SJSA1 (cell line): Measurements from ENCODE around the gene CARD14. TPM values are rescaled to one million over a fixed set of nuclear protein-coding genes. Genes with fewer than 3 reads are reported as not detected.
A peak's percentile ranks its signal among the peaks of the same experiment; 100 is the strongest.

Experiments used
- DNase-seq, 2 experiments: peaks; one replicate each; pipeline ENCODE4 v3.0.0-alpha.2; 2015 to 2020; ENCODE audit warnings: low spot score in 2 of 2, low read depth in 1 of 2
- H3K27ac ChIP-seq: fragments of 250-450 bp; sonication (Bioruptor Pico); 2 replicates; pipeline ENCODE4 v1.5.1; 2020; ENCODE audit warnings: mild to moderate bottlenecking, moderate library complexity
- H3K27me3 ChIP-seq: fragments of 250-450 bp; sonication (Bioruptor Pico); replicated peaks from 2 replicates; pipeline ENCODE4 v1.5.1; 2020; ENCODE audit warnings: mild to moderate bottlenecking, moderate library complexity
- H3K36me3 ChIP-seq: fragments of 250-450 bp; sonication (Bioruptor Pico); 2 replicates; pipeline ENCODE4 v1.5.1; 2020; ENCODE audit warnings: mild to moderate bottlenecking
- H3K4me1 ChIP-seq: fragments of 250-450 bp; sonication (Bioruptor Pico); replicated peaks from 2 replicates; pipeline ENCODE4 v1.6.1; 2021; ENCODE audit warnings: mild to moderate bottlenecking
- H3K4me3 ChIP-seq: fragments of 250-450 bp; sonication (Bioruptor Pico); 2 replicates; pipeline ENCODE4 v1.5.1; 2020; ENCODE audit warnings: mild to moderate bottlenecking
- H3K9me3 ChIP-seq: fragments of 250-450 bp; sonication (Bioruptor Pico); replicated peaks from 2 replicates; pipeline ENCODE4 v1.5.1; 2020; ENCODE audit warnings: mild to moderate bottlenecking
- total RNA-seq: library from RNA; depleted of rRNA; stranded (reverse); fragments of >200 nt; shearing (Covaris generic); gene quantifications from 2 replicates; pipeline ENCODE4 v1.2.3, GENCODE V29; 2014

Gene CARD14
- total RNA-seq, 1 experiment from 2014 or later = not detected

GRCh38 chr17:80160536-80160935 lies 9.3 kb upstream of the CARD14 start:
- DNase-seq = no peak
- Histone ChIP-seq H3K9me3 (peaks cover 6% of the 10 kb centered on the region; the same call in 1 of the 2 replicates), H3K4me3 (no peak overlapping the region), H3K4me1 (no peaks in the 10 kb centered on the region), H3K27me3 (peaks cover 7% of the 10 kb centered on the region; the same call in 1 of the 2 replicates), H3K27ac (no peak overlapping the region), H3K36me3 (no peaks in the 10 kb centered on the region)

- Histone ChIP-seq H3K27ac (no peak overlapping the region), H3K36me3 (no peaks in the 10 kb centered on the region), H3K9me3 (no peaks in the 10 kb centered on the region), H3K4me3 (no peak overlapping the region), H3K4me1 (no peaks in the 10 kb centered on the region), H3K27me3 (peaks cover 7% of the 10 kb centered on the region; the same call in 1 of the 2 replicates)
- no peak for DNase-seq
Observed at GRCh38 chr17:80163336-80163735, 6.5 kb upstream of the CARD14 start.

GRCh38 chr17:80164185-80164584 lies 5.6 kb upstream of the CARD14 start:
- no peaks in the 10 kb centered on the region for H3K36me3 ChIP-seq
- H3K27ac ChIP-seq = no peak overlapping the region
- no peaks in the 10 kb centered on the region for H3K9me3 ChIP-seq
- no peak overlapping the region for H3K4me3 ChIP-seq
- no peak for DNase-seq
- no peaks in the 10 kb centered on the region for H3K4me1 ChIP-seq
- H3K27me3 ChIP-seq = peaks cover 7% of the 10 kb centered on the region; the same call in 1 of the 2 replicates

- Histone ChIP-seq H3K27me3 (peaks cover 7% of the 10 kb centered on the region; the same call in 1 of the 2 replicates), H3K4me1 (no peaks in the 10 kb centered on the region), H3K27ac (no peak overlapping the region), H3K4me3 (no peak overlapping the region), H3K9me3 (no peaks in the 10 kb centered on the region), H3K36me3 (no peaks in the 10 kb centered on the region)
- DNase-seq = no peak
Observed at GRCh38 chr17:80166446-80166845, 3.4 kb upstream of the CARD14 start.

- Histone ChIP-seq H3K27me3 (peaks cover 4% of the 10 kb centered on the region; the same call in 1 of the 2 replicates), H3K27ac (no peak overlapping the region)
- DNase-seq = peak in 1 of 2 experiments; percentile 38
Observed at GRCh38 chr17:80168371-80168770, 1.5 kb upstream of the CARD14 start.

GRCh38 chr17:80169107-80169506 lies 723 bp upstream of the CARD14 start:
- peaks cover 6% of the 10 kb centered on the region; the same call in 1 of the 2 replicates for H3K27me3 ChIP-seq
- no peak overlapping the region for H3K27ac ChIP-seq
- no peak for DNase-seq
- no peak overlapping the region for H3K4me3 ChIP-seq
- no peaks in the 10 kb centered on the region for H3K4me1 ChIP-seq
- H3K9me3 ChIP-seq = no peaks in the 10 kb centered on the region
- no peaks in the 10 kb centered on the region for H3K36me3 ChIP-seq

More at GRCh38 chr17:80168371-80168770, 1.5 kb upstream of the CARD14 start:
- Histone ChIP-seq H3K4me3 (no peak overlapping the region), H3K9me3 (no peaks in the 10 kb centered on the region), H3K4me1 (no peaks in the 10 kb centered on the region), H3K36me3 (no peaks in the 10 kb centered on the region)

- no peak overlapping the region for H3K4me3 ChIP-seq
Observed at GRCh38 chr17:80171681-80172080, 1.9 kb downstream of the CARD14 start.

GRCh38 chr17:80173126-80173525 lies 3.3 kb downstream of the CARD14 start:
- DNase-seq = no peak
- H3K9me3 ChIP-seq = no peaks in the 10 kb centered on the region

More at GRCh38 chr17:80171681-80172080, 1.9 kb downstream of the CARD14 start:
- Histone ChIP-seq H3K27me3 (peaks cover 3% of the 10 kb centered on the region; the same call in 1 of the 2 replicates), H3K27ac (no peak overlapping the region), H3K4me1 (peaks cover 8% of the 10 kb centered on the region), H3K9me3 (no peaks in the 10 kb centered on the region), H3K36me3 (no peaks in the 10 kb centered on the region)
- DNase-seq = no peak

GRCh38 chr17:80173916-80174315 lies 4.1 kb downstream of the CARD14 start:
- peaks cover 14% of the 10 kb centered on the region for H3K27me3 ChIP-seq
- DNase-seq = no peak
- H3K36me3 ChIP-seq = no peaks in the 10 kb centered on the region
- peaks cover 8% of the 10 kb centered on the region for H3K4me1 ChIP-seq
- no peaks in the 10 kb centered on the region for H3K9me3 ChIP-seq
- H3K27ac ChIP-seq = no peak overlapping the region
- no peak overlapping the region for H3K4me3 ChIP-seq

More at GRCh38 chr17:80173126-80173525, 3.3 kb downstream of the CARD14 start:
- H3K4me3 ChIP-seq = no peak overlapping the region
- H3K27ac ChIP-seq = no peak overlapping the region
- no peaks in the 10 kb centered on the region for H3K36me3 ChIP-seq
- peaks cover 8% of the 10 kb centered on the region; the same call in 1 of the 2 replicates for H3K27me3 ChIP-seq
- H3K4me1 ChIP-seq = peaks cover 8% of the 10 kb centered on the region

- H3K27ac ChIP-seq = no peak overlapping the region
- H3K36me3 ChIP-seq = no peaks in the 10 kb centered on the region
- H3K9me3 ChIP-seq = no peaks in the 10 kb centered on the region
- no peak for DNase-seq
- peaks cover 34% of the 10 kb centered on the region for H3K27me3 ChIP-seq
- no peak overlapping the region for H3K4me3 ChIP-seq
- peaks cover 8% of the 10 kb centered on the region for H3K4me1 ChIP-seq
Observed at GRCh38 chr17:80176757-80177156, 6.9 kb downstream of the CARD14 start.

- H3K4me1 ChIP-seq = peaks cover 8% of the 10 kb centered on the region
- DNase-seq = no peak
- H3K27ac ChIP-seq = no peak overlapping the region
- H3K27me3 ChIP-seq = peaks cover 34% of the 10 kb centered on the region
- no peak overlapping the region for H3K4me3 ChIP-seq
- H3K36me3 ChIP-seq = no peaks in the 10 kb centered on the region
- H3K9me3 ChIP-seq = no peaks in the 10 kb centered on the region
Observed at GRCh38 chr17:80177986-80178595, 8.3 kb downstream of the CARD14 start.

GRCh38 chr17:80180192-80180591 lies 10.4 kb downstream of the CARD14 start:
- Histone ChIP-seq H3K4me1 (peaks cover 5% of the 10 kb centered on the region), H3K27me3 (peaks cover 32% of the 10 kb centered on the region), H3K27ac (no peak overlapping the region), H3K4me3 (no peak overlapping the region), H3K9me3 (no peaks in the 10 kb centered on the region), H3K36me3 (no peaks in the 10 kb centered on the region)
- no peak for DNase-seq

GRCh38 chr17:80181431-80181830 lies 11.6 kb downstream of the CARD14 start:
- Histone ChIP-seq H3K27ac (no peak overlapping the region), H3K9me3 (no peaks in the 10 kb centered on the region), H3K4me1 (no peaks in the 10 kb centered on the region), H3K36me3 (no peaks in the 10 kb centered on the region), H3K27me3 (peaks cover 32% of the 10 kb centered on the region), H3K4me3 (no peak overlapping the region)
- no peak for DNase-seq

- no peaks in the 10 kb centered on the region for H3K36me3 ChIP-seq
- no peak for DNase-seq
Observed at GRCh38 chr17:80182118-80182844, 12.5 kb downstream of the CARD14 start.

More at GRCh38 chr17:80182118-80182844, 12.5 kb downstream of the CARD14 start:
- Histone ChIP-seq H3K4me1 (peaks cover 6% of the 10 kb centered on the region), H3K4me3 (no peak overlapping the region), H3K9me3 (no peaks in the 10 kb centered on the region), H3K27me3 (peaks cover 32% of the 10 kb centered on the region), H3K27ac (no peak overlapping the region)
